Neuronal stem cell (in vitro differentiated cells): Measurements from ENCODE around the gene THAP11.
"Not testable (repeated sequence)": the region's sequence is repeated elsewhere in the genome, so short reads cannot be mapped to it uniquely, and the experiment has no call there.

Experiments used
- DNase-seq: peaks from one replicate; pipeline ENCODE4 v3.0.0-alpha.2; 2013; ENCODE audit warnings: low spot score
- H2AFZ ChIP-seq: one replicate; pipeline ENCODE4 v1.6.1; 2013; ENCODE audit warnings: mild to moderate bottlenecking, low read length, inconsistent platforms
- H2AK5ac ChIP-seq: 2 replicates; pipeline ENCODE4 v1.6.1; 2013; ENCODE audit warnings: low read depth, mild to moderate bottlenecking, inconsistent platforms, low read length, moderate library complexity, mixed read lengths
- H2BK120ac ChIP-seq: 2 replicates; pipeline ENCODE4 v1.6.1; 2013; ENCODE audit warnings: low read depth, mild to moderate bottlenecking, inconsistent platforms, low read length, moderate library complexity, mixed read lengths
- H2BK12ac ChIP-seq: one replicate; pipeline ENCODE4 v1.6.1; 2013; ENCODE audit warnings: low read length, inconsistent platforms
- H2BK15ac ChIP-seq: 2 replicates; pipeline ENCODE4 v1.6.1; 2013; ENCODE audit warnings: mild to moderate bottlenecking, low read length, inconsistent platforms, mixed read lengths
- H2BK5ac ChIP-seq: one replicate; pipeline ENCODE4 v1.6.1; 2013; ENCODE audit warnings: inconsistent platforms, mild to moderate bottlenecking, low read length, moderate library complexity
- H3K14ac ChIP-seq: one replicate; pipeline ENCODE4 v1.6.1; 2013; ENCODE audit warnings: low read length, inconsistent platforms
- H3K18ac ChIP-seq: 2 replicates; pipeline ENCODE4 v1.6.1; 2013; ENCODE audit warnings: low read length, inconsistent platforms
- H3K23ac ChIP-seq: 2 replicates; pipeline ENCODE4 v1.6.1; 2013; ENCODE audit warnings: low read depth, mild to moderate bottlenecking, mixed read lengths, low read length, inconsistent platforms; ENCODE audit not compliant: poor library complexity
- H3K27ac ChIP-seq: replicated peaks from 3 replicates; pipeline ENCODE4 v1.5.1; 2013; ENCODE audit warnings: low read length, inconsistent platforms
- H3K27me3 ChIP-seq, 3 experiments: 2 replicates each; pipeline ENCODE4 v1.6.1; 2013; ENCODE audit warnings: low read length in 3 of 3, mild to moderate bottlenecking in 2 of 3, inconsistent platforms in 1 of 3, low read depth in 1 of 3, mixed read lengths in 1 of 3, moderate library complexity in 1 of 3; ENCODE audit not compliant: control insufficient read depth in 3 of 3, insufficient read depth in 3 of 3
- H3K36me3 ChIP-seq, 2 donors: replicated peaks in 1 of 2; 2 replicates each; pipeline ENCODE4 v1.6.1; 2013; ENCODE audit warnings: low read length in 2 of 2; ENCODE audit not compliant: control insufficient read depth in 2 of 2, insufficient read depth in 2 of 2
- H3K4ac ChIP-seq: 2 replicates; pipeline ENCODE4 v1.6.1; 2013; ENCODE audit warnings: inconsistent platforms, mild to moderate bottlenecking, low read length, moderate library complexity
- H3K4me1 ChIP-seq, 2 donors: 1 replicate in 1 of 2; 2 replicates in 1 of 2; pipeline ENCODE4 v1.6.1; 2013; ENCODE audit warnings: low read length in 2 of 2, low read depth in 1 of 2; ENCODE audit not compliant: control insufficient read depth in 2 of 2, insufficient read depth in 1 of 2
- H3K4me2 ChIP-seq: one replicate; pipeline ENCODE4 v1.6.1; 2013; ENCODE audit warnings: mild to moderate bottlenecking, low read length, inconsistent platforms; ENCODE audit not compliant: insufficient read depth, poor library complexity, severe bottlenecking
- H3K4me3 ChIP-seq, 2 donors: 2 replicates each; pipeline ENCODE4 v1.5.1; 2013; ENCODE audit warnings: low read length in 2 of 2, mild to moderate bottlenecking in 2 of 2, inconsistent platforms in 1 of 2, moderate library complexity in 1 of 2
- H3K79me1 ChIP-seq: one replicate; pipeline ENCODE4 v1.6.1; 2013; ENCODE audit warnings: low read depth, mild to moderate bottlenecking, inconsistent platforms, low read length, moderate library complexity
- H3K9ac ChIP-seq: one replicate; pipeline ENCODE4 v1.6.1; 2013; ENCODE audit warnings: mild to moderate bottlenecking, low read depth, low read length, inconsistent platforms; ENCODE audit not compliant: poor library complexity
- H3K9me3 ChIP-seq, 2 donors: replicated peaks in 1 of 2; 2 replicates each; pipeline versions ENCODE3 to v1.6.1; 2013; ENCODE audit warnings: low read length in 2 of 2, mild to moderate bottlenecking in 2 of 2, inconsistent platforms in 1 of 2, low read depth in 1 of 2, mixed read lengths in 1 of 2, moderate library complexity in 1 of 2; ENCODE audit not compliant: control insufficient read depth in 2 of 2, insufficient read depth in 1 of 2
- H4K8ac ChIP-seq: one replicate; pipeline ENCODE4 v1.6.1; 2013; ENCODE audit warnings: low read depth, mild to moderate bottlenecking, inconsistent platforms, low read length, moderate library complexity
- H4K91ac ChIP-seq: one replicate; pipeline ENCODE4 v1.6.1; 2013; ENCODE audit warnings: low read length, low read depth, mild to moderate bottlenecking, inconsistent platforms; ENCODE audit not compliant: poor library complexity
- WGBS, 2 donors: extraction: QIAGEN DNeasy Blood & Tissue Kit; methylation state at CpG; one replicate each; pipeline ENCODE4 v1.1.7; 2013; ENCODE audit warnings: missing lambda C conversion rate in 2 of 2, mixed read lengths in 1 of 2; ENCODE audit not compliant: insufficient read length in 2 of 2, insufficient replicate concordance in 1 of 2; ENCODE audit errors: extremely low coverage in 2 of 2; 5-methylcytosine and 5-hydroxymethylcytosine counted together

THAP11 gene

GRCh38 chr16:67864044-67864443 lies 21.9 kb downstream of the THAP11 start:
- not testable (repeated sequence) for H2AK5ac ChIP-seq, H3K4me1 ChIP-seq, H2BK12ac ChIP-seq, H2BK120ac ChIP-seq, H3K9me3 ChIP-seq, H3K4ac ChIP-seq, H2BK5ac ChIP-seq, H3K4me3 ChIP-seq, H2AFZ ChIP-seq, H3K23ac ChIP-seq, H3K4me2 ChIP-seq, H4K8ac ChIP-seq, H2BK15ac ChIP-seq, H3K14ac ChIP-seq, H4K91ac ChIP-seq, H3K27ac ChIP-seq, H3K27me3 ChIP-seq, H3K9ac ChIP-seq, H3K18ac ChIP-seq, DNase-seq
- Histone ChIP-seq H3K36me3 (peaks cover 31 to 92% of the 10 kb centered on the region in 2 donors), H3K79me1 (peaks cover 15% of the 10 kb centered on the region)
- WGBS, 2 donors = no CpG with 5 or more reads among the region's 6 CpGs

DNA sequence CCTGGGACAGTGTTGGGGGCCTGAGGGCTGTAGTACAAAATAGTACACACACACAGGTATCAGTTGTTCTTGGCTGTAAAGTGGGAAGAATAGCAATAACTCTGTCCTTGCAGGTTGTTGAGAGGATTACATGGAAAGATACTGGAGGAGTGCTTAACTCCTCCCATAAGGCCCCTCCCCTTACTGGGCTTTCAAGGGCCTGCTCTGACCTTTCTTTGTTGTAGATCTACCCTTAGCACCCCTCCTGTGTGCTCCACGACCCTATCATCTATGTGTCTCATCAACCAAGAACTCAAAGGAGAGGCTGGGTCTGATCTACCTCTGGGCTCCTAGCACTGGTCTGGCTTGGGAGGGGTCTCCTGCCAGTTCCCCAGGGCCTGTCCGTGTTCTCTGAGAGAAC lies 22.5 kb downstream of the THAP11 start:
- no peak overlapping the region for H3K14ac ChIP-seq
- no peak overlapping the region for H3K4me2 ChIP-seq
- no peak overlapping the region for H3K4me3 ChIP-seq
- no peak overlapping the region for H2BK5ac ChIP-seq
- H3K27ac ChIP-seq = no peak overlapping the region
- no peak overlapping the region for H2BK120ac ChIP-seq
- H2BK15ac ChIP-seq = no peak overlapping the region
- no peaks in the 10 kb centered on the region for H3K27me3 ChIP-seq
- no peak for DNase-seq
- H3K4me1 ChIP-seq = peaks cover 0 to 5% of the 10 kb centered on the region in 2 donors
- H3K36me3 ChIP-seq = peaks cover 31 to 91% of the 10 kb centered on the region in 2 donors
- H3K23ac ChIP-seq = no peak overlapping the region
- no peak overlapping the region for H4K8ac ChIP-seq
- H3K9me3 ChIP-seq = no peaks in the 10 kb centered on the region
- H2AK5ac ChIP-seq = no peak overlapping the region
- no peak overlapping the region for H3K18ac ChIP-seq
- no peak overlapping the region for H3K9ac ChIP-seq
- no peak overlapping the region for H4K91ac ChIP-seq
- H3K4ac ChIP-seq = no peak overlapping the region
- H3K79me1 ChIP-seq = peaks cover 15% of the 10 kb centered on the region
- WGBS, 2 donors = no CpG with 5 or more reads among the region's 2 CpGs
- H2AFZ ChIP-seq = no peak overlapping the region
- no peak overlapping the region for H2BK12ac ChIP-seq

GRCh38 chr16:67865318-67865717 lies 23.2 kb downstream of the THAP11 start:
- H3K4me1 ChIP-seq = peaks cover 0 to 5% of the 10 kb centered on the region in 2 donors
- H3K79me1 ChIP-seq = peaks cover 15% of the 10 kb centered on the region
- no peak overlapping the region for H3K14ac ChIP-seq
- H4K91ac ChIP-seq = no peak overlapping the region
- no peak overlapping the region for H4K8ac ChIP-seq
- H2AFZ ChIP-seq = no peak overlapping the region
- no peak overlapping the region for H3K4ac ChIP-seq
- no peaks in the 10 kb centered on the region for H3K9me3 ChIP-seq
- peaks cover 36 to 95% of the 10 kb centered on the region in 2 donors for H3K36me3 ChIP-seq
- no peak overlapping the region for H3K27ac ChIP-seq
- no peak overlapping the region for H3K23ac ChIP-seq
- H3K27me3 ChIP-seq = no peaks in the 10 kb centered on the region
- no peak overlapping the region for H2BK5ac ChIP-seq
- WGBS, 2 donors = no CpG with 5 or more reads among the region's 2 CpGs
- H2BK12ac ChIP-seq = no peak overlapping the region
- H3K18ac ChIP-seq = no peak overlapping the region
- no peak overlapping the region for H3K4me2 ChIP-seq
- DNase-seq = no peak
- no peak overlapping the region for H3K9ac ChIP-seq
- H2AK5ac ChIP-seq = no peak overlapping the region
- H2BK15ac ChIP-seq = no peak overlapping the region
- H3K4me3 ChIP-seq = no peak overlapping the region
- H2BK120ac ChIP-seq = no peak overlapping the region

GRCh38 chr16:67868290-67868689 lies 26.2 kb downstream of the THAP11 start:
- no peaks in the 10 kb centered on the region for H3K9me3 ChIP-seq
- H3K27me3 ChIP-seq = no peaks in the 10 kb centered on the region
- H3K23ac ChIP-seq = no peak overlapping the region
- no peak overlapping the region for H4K8ac ChIP-seq
- no peak overlapping the region for H3K4me2 ChIP-seq
- H2AK5ac ChIP-seq = no peak overlapping the region
- peaks cover 32 to 87% of the 10 kb centered on the region in 2 donors for H3K36me3 ChIP-seq
- H3K4me3 ChIP-seq = peak overlapping the region in 1 of 2 donors; percentile 13
- H3K27ac ChIP-seq = no peak overlapping the region
- WGBS, 2 donors = no CpG with 5 or more reads among the region's 6 CpGs
- peaks cover 0 to 6% of the 10 kb centered on the region in 2 donors for H3K4me1 ChIP-seq
- peak overlapping the region; percentile 35 for H4K91ac ChIP-seq
- H2AFZ ChIP-seq = no peak overlapping the region
- peaks cover 3% of the 10 kb centered on the region for H3K79me1 ChIP-seq
- no peak overlapping the region for H3K18ac ChIP-seq
- no peak overlapping the region for H3K9ac ChIP-seq
- H3K4ac ChIP-seq = no peak overlapping the region
- no peak overlapping the region for H3K14ac ChIP-seq
- H2BK12ac ChIP-seq = no peak overlapping the region
- no peak for DNase-seq
- no peak overlapping the region for H2BK120ac ChIP-seq
- no peak overlapping the region for H2BK15ac ChIP-seq
- H2BK5ac ChIP-seq = no peak overlapping the region
